ENCODE measurements around the gene VEZT.

Gene VEZT

DNA sequence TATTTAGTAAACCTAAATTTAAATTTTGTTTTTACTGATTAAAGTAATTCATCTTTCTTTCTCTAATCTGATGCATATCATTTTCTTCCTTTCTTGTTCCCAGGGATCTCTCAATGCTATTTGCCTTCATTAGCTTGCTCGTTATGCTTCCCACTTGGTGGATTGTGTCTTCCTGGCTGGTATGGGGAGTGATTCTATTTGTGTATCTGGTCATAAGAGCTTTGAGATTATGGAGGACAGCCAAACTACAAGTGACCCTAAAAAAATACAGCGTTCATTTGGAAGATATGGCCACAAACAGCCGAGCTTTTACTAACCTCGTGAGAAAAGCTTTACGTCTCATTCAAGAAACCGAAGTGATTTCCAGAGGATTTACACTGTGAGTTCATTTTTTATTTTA, 48.6 kb downstream of the VEZT start:
- TF ChIP-seq TARDBP (IDR thresholded peaks at IDR 0.05) (no peak), SP1 (IDR thresholded peaks at IDR 0.05) (no peak), SUZ12 (IDR thresholded peaks at IDR 0.05) (no peak), FOXA1 (IDR thresholded peaks at IDR 0.05) (no peak), CTBP1 (IDR thresholded peaks at IDR 0.05; ENCODE audit: borderline replicate concordance) (no peak), L3MBTL2 (conservative IDR thresholded peaks at IDR 0.05) (no peak), ARNT (IDR thresholded peaks at IDR 0.05) (no peak)
- ChIA-PET CTCF (no interaction called here), POLR2A (interaction anchor here (1.2 to 1.3 kb wide), 2 partner anchors 149 to 208 kb away, joined by 3 read pairs; partner anchors contain the start of gene METAP2)
- DNase-seq (ENCODE audit: extremely low spot score) = no peak

DNA sequence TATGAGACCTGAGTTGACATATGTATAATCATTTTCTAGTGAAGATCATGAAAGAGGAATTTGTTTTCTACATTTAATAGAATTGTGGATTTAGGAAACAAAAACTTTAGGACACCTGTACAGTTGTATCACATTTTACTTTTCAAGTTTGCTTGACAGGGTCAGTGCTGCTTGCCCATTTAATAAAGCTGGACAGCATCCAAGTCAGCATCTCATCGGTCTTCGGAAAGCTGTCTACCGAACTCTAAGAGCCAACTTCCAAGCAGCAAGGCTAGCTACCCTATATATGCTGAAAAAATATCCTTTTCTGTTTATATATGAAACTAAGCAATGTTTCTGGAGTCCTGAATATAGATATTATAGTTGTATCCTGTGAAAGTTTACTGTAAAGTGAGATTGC, 52.3 kb downstream of the VEZT start:
- POLR2A ChIA-PET = no interaction called here
- CTCF ChIA-PET = no interaction called here
- TF ChIP-seq ARNT (IDR thresholded peaks at IDR 0.05) (no peak), BHLHE40 (IDR thresholded peaks at IDR 0.05; ENCODE audit: borderline replicate concordance) (no peak), NFRKB (IDR thresholded peaks at IDR 0.05) (no peak), FOXA1 (IDR thresholded peaks at IDR 0.05) (no peak), FOXK2 (IDR thresholded peaks at IDR 0.05) (no peak), SP1 (IDR thresholded peaks at IDR 0.05) (no peak), TARDBP (IDR thresholded peaks at IDR 0.05) (no peak), L3MBTL2 (conservative IDR thresholded peaks at IDR 0.05) (no peak)
- DNase-seq (ENCODE audit: extremely low spot score) = no peak

DNA sequence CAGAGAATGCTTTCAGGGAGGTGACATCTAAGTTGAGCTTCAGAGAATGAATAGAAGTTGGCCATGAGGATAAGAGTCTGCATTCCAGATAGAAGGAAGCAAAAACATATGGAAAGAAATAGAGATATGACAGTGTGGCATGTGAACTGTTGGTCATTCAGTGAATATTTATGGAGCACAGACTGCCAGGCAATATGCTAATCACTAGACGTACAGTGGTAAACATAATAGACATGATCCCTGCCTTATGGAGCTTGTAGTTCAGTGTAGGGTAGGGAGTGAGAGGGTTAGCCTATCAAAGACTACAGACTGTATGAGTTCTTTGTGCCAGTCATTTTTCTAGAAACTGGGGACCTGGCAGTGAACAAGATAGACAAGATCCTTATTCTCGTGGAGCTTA, 53.9 kb downstream of the VEZT start:
- POLR2A ChIA-PET = interaction anchor here (0.6 kb wide), 1 partner anchor 41 kb away, joined by 3 read pairs; no protein-coding TSS in a partner anchor
- no peak for DNase-seq (ENCODE audit: extremely low spot score)
- TF ChIP-seq ELF4 (IDR thresholded peaks at IDR 0.05) = no peak
- CTCF ChIA-PET = interaction anchor here (0.6 kb wide), 1 partner anchor 78 kb away, joined by 4 read pairs; no protein-coding TSS in a partner anchor

DNA sequence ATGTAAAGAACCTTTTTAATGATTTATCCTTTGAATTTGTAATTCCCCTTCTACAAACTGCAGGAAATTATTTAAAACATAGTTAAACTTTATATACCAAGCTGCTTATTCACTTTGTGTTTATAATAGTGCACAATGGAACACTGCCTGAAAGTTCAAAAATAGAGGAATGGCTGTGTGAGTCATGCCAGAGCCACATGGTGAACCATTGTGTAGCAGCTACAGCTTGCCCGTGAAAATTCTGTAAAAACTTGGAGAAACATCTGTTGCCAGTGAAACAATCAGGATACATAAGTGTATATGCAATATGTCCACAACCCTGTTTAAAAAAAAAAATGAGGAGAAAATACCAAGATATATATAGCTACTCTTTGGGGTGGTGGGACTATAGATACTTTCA, 59.5 kb downstream of the VEZT start:
- TF ChIP-seq, protein P1, sequence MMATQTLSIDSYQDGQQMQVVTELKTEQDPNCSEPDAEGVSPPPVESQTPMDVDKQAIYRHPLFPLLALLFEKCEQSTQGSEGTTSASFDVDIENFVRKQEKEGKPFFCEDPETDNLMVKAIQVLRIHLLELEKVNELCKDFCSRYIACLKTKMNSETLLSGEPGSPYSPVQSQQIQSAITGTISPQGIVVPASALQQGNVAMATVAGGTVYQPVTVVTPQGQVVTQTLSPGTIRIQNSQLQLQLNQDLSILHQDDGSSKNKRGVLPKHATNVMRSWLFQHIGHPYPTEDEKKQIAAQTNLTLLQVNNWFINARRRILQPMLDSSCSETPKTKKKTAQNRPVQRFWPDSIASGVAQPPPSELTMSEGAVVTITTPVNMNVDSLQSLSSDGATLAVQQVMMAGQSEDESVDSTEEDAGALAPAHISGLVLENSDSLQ (IDR thresholded peaks at IDR 0.05) = no peak
- TF ChIP-seq LEF1 (IDR thresholded peaks at IDR 0.05; ENCODE audit: borderline replicate concordance) (no peak), SUZ12 (IDR thresholded peaks at IDR 0.05) (no peak), SP1 (IDR thresholded peaks at IDR 0.05) (no peak), FOXA1 (IDR thresholded peaks at IDR 0.05) (no peak), HDGF (IDR thresholded peaks at IDR 0.05; ENCODE audit: borderline replicate concordance) (no peak), TARDBP (IDR thresholded peaks at IDR 0.05) (no peak), CTBP1 (IDR thresholded peaks at IDR 0.05; ENCODE audit: borderline replicate concordance) (no peak), ZNF384 (IDR thresholded peaks at IDR 0.05) (no peak), NFRKB (IDR thresholded peaks at IDR 0.05) (no peak), L3MBTL2 (conservative IDR thresholded peaks at IDR 0.05) (no peak)
- ChIA-PET POLR2A (no interaction called here), CTCF (no interaction called here)
- no peak for DNase-seq (ENCODE audit: extremely low spot score)

DNA sequence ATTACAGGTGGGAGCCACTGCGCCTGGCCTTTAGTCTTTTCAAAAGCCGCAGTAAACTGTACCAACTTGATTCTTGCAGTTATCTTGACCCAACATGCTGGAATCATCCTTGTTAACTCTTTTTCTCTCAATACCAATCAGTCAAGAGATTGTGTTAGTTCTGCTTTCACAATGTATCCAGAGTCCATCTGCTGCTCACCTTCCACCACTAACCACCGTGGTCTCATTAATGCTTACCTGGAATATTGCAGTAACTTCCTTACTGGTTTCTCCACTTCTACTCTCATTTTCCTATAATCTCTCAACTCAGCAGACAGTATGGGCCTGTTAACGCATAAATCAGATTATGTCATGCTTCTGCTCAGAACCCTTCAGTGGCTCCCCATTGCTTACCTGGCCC, 62.2 kb downstream of the VEZT start:
- ChIA-PET POLR2A (no interaction called here), CTCF (no interaction called here)
- TF ChIP-seq LEF1 (IDR thresholded peaks at IDR 0.05; ENCODE audit: borderline replicate concordance) = no peak
- no peak for TF ChIP-seq ARNT (IDR thresholded peaks at IDR 0.05)
- TF ChIP-seq SUZ12 (IDR thresholded peaks at IDR 0.05) = no peak
- no peak for TF ChIP-seq BHLHE40 (IDR thresholded peaks at IDR 0.05; ENCODE audit: borderline replicate concordance)
- no peak for TF ChIP-seq NFRKB (IDR thresholded peaks at IDR 0.05)
- no peak for TF ChIP-seq ZNF384 (IDR thresholded peaks at IDR 0.05)
- TF ChIP-seq HDGF (IDR thresholded peaks at IDR 0.05; ENCODE audit: borderline replicate concordance) = no peak
- no peak for TF ChIP-seq L3MBTL2 (conservative IDR thresholded peaks at IDR 0.05)
- no peak for TF ChIP-seq TARDBP (IDR thresholded peaks at IDR 0.05)
- TF ChIP-seq ELF4 (IDR thresholded peaks at IDR 0.05) = no peak
- no peak for TF ChIP-seq CTBP1 (IDR thresholded peaks at IDR 0.05; ENCODE audit: borderline replicate concordance)
- no peak for TF ChIP-seq FOXK2 (IDR thresholded peaks at IDR 0.05)
- TF ChIP-seq FOXM1 (IDR thresholded peaks at IDR 0.05; ENCODE audit: borderline replicate concordance) = no peak
- TF ChIP-seq, protein P1 (IDR thresholded peaks at IDR 0.05) = no peak
- no peak for TF ChIP-seq SP1 (IDR thresholded peaks at IDR 0.05)
- no peak for DNase-seq (ENCODE audit: extremely low spot score)

DNA sequence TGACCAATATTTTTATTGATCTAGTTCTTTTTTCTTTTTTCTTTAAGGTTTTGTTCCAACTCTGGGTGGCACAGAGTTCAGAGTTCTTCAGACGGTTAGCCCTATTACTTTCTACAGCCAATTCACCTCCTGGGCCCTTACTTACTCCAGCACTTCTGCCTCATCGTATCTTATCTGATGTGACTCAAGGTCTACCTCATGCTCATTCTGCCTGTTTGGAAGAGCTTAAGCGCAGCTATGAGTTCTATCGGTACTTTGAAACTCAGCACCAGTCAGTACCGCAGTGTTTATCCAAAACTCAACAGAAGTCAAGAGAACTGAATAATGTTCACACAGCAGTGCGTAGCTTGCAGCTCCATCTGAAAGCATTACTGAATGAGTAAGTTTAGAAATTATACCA, 64.7 kb downstream of the VEZT start:
- ChIA-PET POLR2A (no interaction called here), CTCF (no interaction called here)
- no peak for DNase-seq (ENCODE audit: extremely low spot score)
- TF ChIP-seq FOXM1 (IDR thresholded peaks at IDR 0.05; ENCODE audit: borderline replicate concordance) = no peak
- TF ChIP-seq SUZ12 (IDR thresholded peaks at IDR 0.05) = no peak
- TF ChIP-seq ZNF384 (IDR thresholded peaks at IDR 0.05) = no peak
- no peak for TF ChIP-seq HDGF (IDR thresholded peaks at IDR 0.05; ENCODE audit: borderline replicate concordance)
- no peak for TF ChIP-seq BHLHE40 (IDR thresholded peaks at IDR 0.05; ENCODE audit: borderline replicate concordance)
- no peak for TF ChIP-seq ELF4 (IDR thresholded peaks at IDR 0.05)
- no peak for TF ChIP-seq LEF1 (IDR thresholded peaks at IDR 0.05; ENCODE audit: borderline replicate concordance)
- no peak for TF ChIP-seq SP1 (IDR thresholded peaks at IDR 0.05)
- TF ChIP-seq L3MBTL2 (conservative IDR thresholded peaks at IDR 0.05) = no peak
- no peak for TF ChIP-seq TARDBP (IDR thresholded peaks at IDR 0.05)
- TF ChIP-seq NFRKB (IDR thresholded peaks at IDR 0.05) = no peak
- TF ChIP-seq, protein P1 (IDR thresholded peaks at IDR 0.05) = no peak
- no peak for TF ChIP-seq CTBP1 (IDR thresholded peaks at IDR 0.05; ENCODE audit: borderline replicate concordance)
- no peak for TF ChIP-seq ARNT (IDR thresholded peaks at IDR 0.05)
- no peak for TF ChIP-seq FOXK2 (IDR thresholded peaks at IDR 0.05)
- TF ChIP-seq FOXA1 (IDR thresholded peaks at IDR 0.05) = no peak

DNA sequence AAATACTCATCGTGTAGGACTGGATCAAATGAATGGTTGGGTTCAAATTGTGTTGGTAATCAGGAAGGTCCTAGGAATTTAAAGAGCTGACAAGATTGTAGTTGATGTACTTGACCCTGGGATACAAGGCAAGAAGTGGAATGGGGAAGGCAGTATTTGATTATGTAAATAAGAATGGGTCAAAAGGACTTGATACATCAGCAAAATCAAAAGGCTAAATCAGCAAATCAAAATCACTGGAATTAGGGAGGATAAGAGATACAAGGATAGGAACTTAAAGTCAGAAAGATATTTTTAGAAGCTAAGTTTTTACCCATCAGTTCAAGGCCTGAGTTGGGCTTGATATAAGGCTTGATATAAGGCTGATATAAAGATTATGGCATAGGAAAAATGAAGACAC, 65.8 kb downstream of the VEZT start:
- ChIA-PET CTCF (no interaction called here), POLR2A (no interaction called here)
- TF ChIP-seq ZNF384 (IDR thresholded peaks at IDR 0.05) = no peak
- TF ChIP-seq, protein P1 (IDR thresholded peaks at IDR 0.05) = no peak
- TF ChIP-seq NFRKB (IDR thresholded peaks at IDR 0.05) = no peak
- TF ChIP-seq L3MBTL2 (conservative IDR thresholded peaks at IDR 0.05) = no peak
- TF ChIP-seq FOXM1 (IDR thresholded peaks at IDR 0.05; ENCODE audit: borderline replicate concordance) = no peak
- TF ChIP-seq SP1 (IDR thresholded peaks at IDR 0.05) = no peak
- no peak for TF ChIP-seq LEF1 (IDR thresholded peaks at IDR 0.05; ENCODE audit: borderline replicate concordance)
- no peak for TF ChIP-seq FOXK2 (IDR thresholded peaks at IDR 0.05)
- no peak for TF ChIP-seq ARNT (IDR thresholded peaks at IDR 0.05)
- no peak for TF ChIP-seq FOXA1 (IDR thresholded peaks at IDR 0.05)
- no peak for TF ChIP-seq TARDBP (IDR thresholded peaks at IDR 0.05)
- TF ChIP-seq CTBP1 (IDR thresholded peaks at IDR 0.05; ENCODE audit: borderline replicate concordance) = no peak
- no peak for DNase-seq (ENCODE audit: extremely low spot score)
